HepG2 (cell line): Measurements from ENCODE around the gene FOXK2. TPM values are rescaled to one million over a fixed set of nuclear protein-coding genes. Genes with fewer than 3 reads are reported as not detected.
A peak's percentile ranks its signal among the peaks of the same experiment; 100 is the strongest.

Experiments used
- ATAC-seq: fragments of 200-7000 bp; cut with Tn5 transposase; 3 replicates; pipeline ENCODE4 v1.9.1; 2020; ENCODE audit warnings: mild to moderate bottlenecking, moderate library complexity
- BruUV-seq: library from RNA; stranded (reverse); fragments of 400-500 nt; replicated peaks from 2 replicates; lab custom pipeline; 2021; lab: Mats Ljungman, UMichigan
- CTCF ChIA-PET: fragments of 300-600 bp; formaldehyde crosslinking; extraction: SDS; loops from one replicate; lab custom pipeline; 2021; ENCODE audit warnings: low total read pairs, inconsistent platforms, low intra/inter-chr PET ratio; lab: Yijun Ruan, JAX
- POLR2A ChIA-PET: fragments of 350-600 bp; sonication (Branson Sonifier 250); formaldehyde crosslinking; loops from one replicate; lab custom pipeline; 2020; ENCODE audit warnings: antibody characterized with exemption, inconsistent platforms; lab: Yijun Ruan, JAX
- DNase-seq: peaks from one replicate; pipeline ENCODE4 v3.0.0-alpha.2; 2015; ENCODE audit warnings: low spot score
- FAIRE-seq: peaks from 3 replicates; lab custom pipeline; 2011; peaks lifted over from hg19 to GRCh38; lab: Jason Lieb, UNC
- H2AFZ ChIP-seq: one replicate; pipeline ENCODE4 v1.6.1; 2011; ENCODE audit warnings: low read length, inconsistent platforms
- H3K27ac ChIP-seq: fragments of 300-600 bp; 3 replicates; pipeline ENCODE4 v1.8.0; 2011; ENCODE audit warnings: mixed run types, mild to moderate bottlenecking, mixed read lengths, low read length, inconsistent platforms; ENCODE audit not compliant: insufficient read depth; ENCODE audit errors: extremely low read length
- H3K27me3 ChIP-seq, 2 experiments: fragments of 200-600 bp in 1 of 2; 2 replicates in 1 of 2; 3 replicates in 1 of 2; pipeline versions ENCODE4 v1.6.0 to v1.8.0; 2011; ENCODE audit warnings: low read length in 2 of 2, mild to moderate bottlenecking in 2 of 2, moderate library complexity in 2 of 2, inconsistent platforms in 1 of 2; ENCODE audit not compliant: insufficient read depth in 2 of 2, control insufficient read depth in 1 of 2
- H3K36me3 ChIP-seq, 2 experiments: fragments of 200-600 bp in 1 of 2; replicated peaks in 1 of 2; 2 replicates in 1 of 2; 3 replicates in 1 of 2; pipeline versions ENCODE4 v1.5.1 to v1.8.0; 2011; ENCODE audit warnings: low read length in 2 of 2, inconsistent platforms in 1 of 2; ENCODE audit not compliant: insufficient read depth in 2 of 2, control insufficient read depth in 1 of 2
- H3K4me1 ChIP-seq: 2 replicates; pipeline ENCODE4 v1.5.1; 2012; ENCODE audit warnings: low read length, inconsistent platforms; ENCODE audit not compliant: insufficient read depth
- H3K4me2 ChIP-seq: 2 replicates; pipeline ENCODE4 v1.6.0; 2011; ENCODE audit warnings: low read depth, low read length, inconsistent platforms
- H3K4me3 ChIP-seq, 3 experiments: fragments of 200-600 bp in 1 of 3; sonication (generic), shearing (Covaris generic) in 1 of 3; replicated peaks in 1 of 3; 2 replicates each; pipeline ENCODE4 v1.5.1; 2011 to 2016; ENCODE audit warnings: low read length in 3 of 3, inconsistent platforms in 2 of 3, low read depth in 2 of 3, mild to moderate bottlenecking in 2 of 3, control low read depth in 1 of 3, mixed read lengths in 1 of 3; ENCODE audit not compliant: insufficient read depth in 1 of 3
- H3K79me2 ChIP-seq: one replicate; pipeline ENCODE4 v1.6.1; 2011; ENCODE audit warnings: low read length, inconsistent platforms; ENCODE audit not compliant: insufficient read depth
- H3K9ac ChIP-seq: 2 replicates; pipeline ENCODE4 v1.6.0; 2011; ENCODE audit warnings: mild to moderate bottlenecking, low read depth, low read length, inconsistent platforms; ENCODE audit not compliant: insufficient read depth
- H3K9me3 ChIP-seq: 2 replicates; pipeline ENCODE4 v1.5.1; 2012; ENCODE audit warnings: mild to moderate bottlenecking, low read length
- H4K20me1 ChIP-seq: 2 replicates; pipeline ENCODE4 v1.6.0; 2011; ENCODE audit warnings: inconsistent platforms, mild to moderate bottlenecking, low read length, moderate library complexity; ENCODE audit not compliant: insufficient read depth
- AHR ChIP-seq: IDR thresholded peaks from 2 replicates; pipeline ENCODE4 v1.6.1; 2018; ENCODE audit warnings: missing genetic modification reagents, missing compliant biosample characterization
- DMAP1 ChIP-seq: IDR thresholded peaks from 2 replicates; pipeline ENCODE4 v1.6.1; 2016
- DPF2 ChIP-seq: sonication (generic); formaldehyde crosslinking; IDR thresholded peaks from 2 replicates; pipeline ENCODE4 v1.4.0; 2020; ENCODE audit warnings: mild to moderate bottlenecking, low read depth, missing genetic modification reagents, borderline replicate concordance
- FOXK1 ChIP-seq: sonication (generic); formaldehyde crosslinking; IDR thresholded peaks from 2 replicates; pipeline ENCODE4 v1.4.0; 2020; ENCODE audit warnings: low read depth, missing genetic modification reagents, borderline replicate concordance
- GZF1 ChIP-seq: sonication (generic); formaldehyde crosslinking; IDR thresholded peaks from 2 replicates; pipeline ENCODE4 v1.5.1; 2020; ENCODE audit warnings: mild to moderate bottlenecking, missing genetic modification reagents
- HIC2 ChIP-seq: sonication (generic); formaldehyde crosslinking; IDR thresholded peaks from 2 replicates; pipeline ENCODE4 v1.9.0; 2022; ENCODE audit warnings: low read depth, missing genetic modification reagents
- KLF12 ChIP-seq: sonication (generic); formaldehyde crosslinking; IDR thresholded peaks from 2 replicates; pipeline ENCODE4 v1.4.0; 2020; ENCODE audit warnings: missing genetic modification reagents, borderline replicate concordance
- MED1 ChIP-seq: sonication (generic); formaldehyde crosslinking; IDR thresholded peaks from 2 replicates; pipeline ENCODE4 v1.4.0; 2020; ENCODE audit warnings: missing genetic modification reagents
- SALL1 ChIP-seq: sonication (generic); formaldehyde crosslinking; IDR thresholded peaks from 2 replicates; pipeline ENCODE4 v1.8.0; 2022; ENCODE audit warnings: mild to moderate bottlenecking, missing genetic modification reagents
- SETDB1 ChIP-seq: sonication (generic); formaldehyde crosslinking; IDR thresholded peaks from 2 replicates; pipeline ENCODE4 v1.5.1; 2020; ENCODE audit warnings: missing genetic modification reagents, mild to moderate bottlenecking, borderline replicate concordance
- TCF7 ChIP-seq: sonication (generic); IDR thresholded peaks from 2 replicates; pipeline ENCODE4 v1.6.1; 2016; ENCODE audit warnings: antibody characterized with exemption, low read depth
- TCF7L2 ChIP-seq: IDR thresholded peaks from 2 replicates; pipeline ENCODE4 v1.6.1; 2011; ENCODE audit warnings: mild to moderate bottlenecking, low read depth, low read length, moderate library complexity
- YEATS4 ChIP-seq: sonication (generic); formaldehyde crosslinking; IDR thresholded peaks from 2 replicates; pipeline ENCODE4 v1.4.0; 2020; ENCODE audit warnings: missing genetic modification reagents, borderline replicate concordance
- ZBTB20 ChIP-seq: sonication (generic); formaldehyde crosslinking; IDR thresholded peaks from 2 replicates; pipeline ENCODE4 v1.8.1; 2023; ENCODE audit warnings: missing genetic modification reagents, low read depth, mild to moderate bottlenecking, borderline replicate concordance
- ZBTB44 ChIP-seq: sonication (generic); formaldehyde crosslinking; IDR thresholded peaks from 2 replicates; pipeline ENCODE4 v1.4.0; 2020; ENCODE audit warnings: missing genetic modification reagents
- ZFP36L2 ChIP-seq: sonication (generic); formaldehyde crosslinking; IDR thresholded peaks from 2 replicates; pipeline ENCODE4 v1.4.0; 2020; ENCODE audit warnings: missing genetic modification reagents
- ZNF101 ChIP-seq: sonication (generic); formaldehyde crosslinking; IDR thresholded peaks from 2 replicates; pipeline ENCODE4 v1.4.0; 2020; ENCODE audit warnings: mild to moderate bottlenecking, low read depth, missing genetic modification reagents, borderline replicate concordance
- ZNF260 ChIP-seq: sonication (generic); formaldehyde crosslinking; IDR thresholded peaks from 2 replicates; pipeline ENCODE4 v1.4.0; 2020; ENCODE audit warnings: missing genetic modification reagents, low read depth, mild to moderate bottlenecking, borderline replicate concordance
- ZNF3 ChIP-seq: IDR thresholded peaks from 2 replicates; pipeline ENCODE4 v1.7.0; 2017; ENCODE audit warnings: inconsistent platforms
- ZNF543 ChIP-seq: sonication (generic); formaldehyde crosslinking; IDR thresholded peaks from 2 replicates; pipeline ENCODE4 v1.4.0; 2020; ENCODE audit warnings: mild to moderate bottlenecking, missing genetic modification reagents
- ZNF616 ChIP-seq: sonication (generic); formaldehyde crosslinking; IDR thresholded peaks from 2 replicates; pipeline ENCODE4 v1.5.0; 2020; ENCODE audit warnings: low read depth, mild to moderate bottlenecking, missing genetic modification reagents
- ZZZ3 ChIP-seq: sonication (generic); formaldehyde crosslinking; IDR thresholded peaks from 2 replicates; pipeline ENCODE4 v1.4.0; 2020; ENCODE audit warnings: missing genetic modification reagents, mild to moderate bottlenecking, borderline replicate concordance
- WGBS: methylation state at CpG from one replicate; pipeline ENCODE4 v1.1.6; 2017; ENCODE audit warnings: low lambda C conversion rate; 5-methylcytosine and 5-hydroxymethylcytosine counted together
- in situ Hi-C: cut with HindIII; loops from 2 replicates; pipeline ENCODE4 v1.10.0; 2017; ENCODE audit warnings: low pct_unique_long_range_greater_than_20kb; ENCODE audit not compliant: extremely low pct_ligation_motif_present
- intact Hi-C: fragments of 100-400 bp; cut with micrococcal nuclease; formaldehyde crosslinking; loops from one replicate; pipeline ENCODE4 v1.10.0; 2022; ENCODE audit not compliant: unreplicated experiment
- polyA plus RNA-seq, 8 experiments: library from polyadenylated mRNA; depleted of rRNA in 3 of 8; stranded (reverse) in 7 of 8; unstranded in 1 of 8; fragments of >200 nt; fragmentation: Illumina TruSeq in 4 of 8; extraction: Trizol in 4 of 8; gene quantifications; 2 replicates each; pipeline versions ENCODE4 v1.2.1 to v1.2.3, GENCODE V29; 2011 to 2016; ENCODE audit warnings: low read depth in 4 of 8, missing spikeins in 1 of 8, mixed read lengths in 1 of 8; ENCODE audit not compliant: insufficient read depth in 1 of 8
- total RNA-seq, 5 experiments: library from RNA; depleted of rRNA; stranded (reverse); fragments of >200 nt; fragmentation: Illumina TruSeq; extraction: Trizol; gene quantifications; 2 replicates each; pipeline ENCODE4 v1.2.3, GENCODE V29; 2016; ENCODE audit warnings: low read depth in 1 of 5

The FOXK2 gene
- total and polyA plus RNA-seq, 2 of the 13 experiments (the other 11 are each of a cell fraction or from before 2014, with no cell fraction given): 67.1 to 67.2 TPM

GRCh38 chr17:82494236-82495055 is 25.1 kb upstream of the FOXK2 start:
- H2AFZ ChIP-seq: peak overlapping the region; percentile 11
- H4K20me1 ChIP-seq: no peaks in the 10 kb centered on the region
- FAIRE-seq: peak; percentile 99
- peak; percentile 89 for ATAC-seq
- ChIA-PET POLR2A (interaction anchor here (0.6 to 3.1 kb wide), 17 partner anchors 8 to 158 kb away, joined by 3 to 18 read pairs (median 5); partner anchors contain the start of genes FOXK2 and NARF), CTCF (interaction anchor here (0.8 to 2.2 kb wide), 2 partner anchors 57 to 143 kb away, joined by 5 to 15 read pairs; no protein-coding TSS in a partner anchor)
- peak; percentile 97 for DNase-seq
- peak overlapping the region; percentile 42 for H3K9ac ChIP-seq
- no peaks in the 10 kb centered on the region for H3K79me2 ChIP-seq
- H3K9me3 ChIP-seq: no peaks in the 10 kb centered on the region
- H3K4me3 ChIP-seq: peak overlapping the region; percentile 57 to 69 (median 60); a peak in 5 of 6 replicates
- peak overlapping the region; percentile 11 for H3K27ac ChIP-seq
- under 1% methylated on average over 14 of the region's 17 CpGs for WGBS
- intact Hi-C loops: loop anchor here (1.0 to 2.0 kb wide), 3 partner anchors 23 to 58 kb away; partner anchors contain the start of gene NARF
- H3K4me1 ChIP-seq: peaks cover 55% of the 10 kb centered on the region
- no peaks in the 10 kb centered on the region for H3K36me3 ChIP-seq
- in situ Hi-C loops: no loop called here
- H3K27me3 ChIP-seq: no peaks in the 10 kb centered on the region; a peak in 1 of 5 replicates
- peak overlapping the region; percentile 85 for H3K4me2 ChIP-seq
- TSS peak; percentile 100 for BruUV-seq
- peak; percentile 98 for TF ChIP-seq ZNF543 (CRISPR knock-in tag)
- TF ChIP-seq SETDB1 (CRISPR knock-in tag): no peak
- peak; percentile 53; the same call in 1 of the 2 replicates for TF ChIP-seq ZBTB20 (CRISPR knock-in tag)
- TF ChIP-seq AHR (CRISPR knock-in tag): no peak; the same call in none of the 2 replicates
- no peak for TF ChIP-seq ZZZ3 (CRISPR knock-in tag)
- TF ChIP-seq SALL1 (CRISPR knock-in tag): peak; percentile 92
- TF ChIP-seq ZNF101 (CRISPR knock-in tag): no peak
- TF ChIP-seq YEATS4 (CRISPR knock-in tag): peak; percentile 53
- TF ChIP-seq ZNF260 (CRISPR knock-in tag): no peak
- peak; percentile 89 for TF ChIP-seq HIC2 (CRISPR knock-in tag)
- TF ChIP-seq DMAP1: peak; percentile 53
- peak; percentile 35; the same call in 1 of the 2 replicates for TF ChIP-seq ZBTB44
- peak; percentile 93; the same call in 1 of the 2 replicates for TF ChIP-seq FOXK1 (CRISPR knock-in tag)
- no peak for TF ChIP-seq TCF7
- no peak; the same call in 1 of the 2 replicates for TF ChIP-seq ZNF3
- peak; percentile 72 for TF ChIP-seq KLF12
- TF ChIP-seq GZF1 (CRISPR knock-in tag): no peak
- TF ChIP-seq ZNF616 (CRISPR knock-in tag): peak; percentile 25; the same call in 1 of the 2 replicates
- TF ChIP-seq TCF7L2: no peak
- TF ChIP-seq DPF2 (CRISPR knock-in tag): peak; percentile 27; the same call in 1 of the 2 replicates
- TF ChIP-seq ZFP36L2 (CRISPR knock-in tag): no peak
- TF ChIP-seq MED1 (CRISPR knock-in tag): peak; percentile 82
